HG03280 (cell line): ENCODE data around the gene DPP3.
"Not testable (repeated sequence)": the region's sequence is repeated elsewhere in the genome, so short reads cannot be mapped to it uniquely, and the experiment has no call there.

ENCODE experiments used
- ATAC-seq: cut with Tn5 transposase; IDR thresholded peaks from one replicate; pipeline ENCODE4 v1.9.1; 2021; ENCODE audit warnings: mild to moderate bottlenecking, moderate library complexity; ENCODE audit not compliant: unreplicated experiment

DPP3 gene

DNA sequence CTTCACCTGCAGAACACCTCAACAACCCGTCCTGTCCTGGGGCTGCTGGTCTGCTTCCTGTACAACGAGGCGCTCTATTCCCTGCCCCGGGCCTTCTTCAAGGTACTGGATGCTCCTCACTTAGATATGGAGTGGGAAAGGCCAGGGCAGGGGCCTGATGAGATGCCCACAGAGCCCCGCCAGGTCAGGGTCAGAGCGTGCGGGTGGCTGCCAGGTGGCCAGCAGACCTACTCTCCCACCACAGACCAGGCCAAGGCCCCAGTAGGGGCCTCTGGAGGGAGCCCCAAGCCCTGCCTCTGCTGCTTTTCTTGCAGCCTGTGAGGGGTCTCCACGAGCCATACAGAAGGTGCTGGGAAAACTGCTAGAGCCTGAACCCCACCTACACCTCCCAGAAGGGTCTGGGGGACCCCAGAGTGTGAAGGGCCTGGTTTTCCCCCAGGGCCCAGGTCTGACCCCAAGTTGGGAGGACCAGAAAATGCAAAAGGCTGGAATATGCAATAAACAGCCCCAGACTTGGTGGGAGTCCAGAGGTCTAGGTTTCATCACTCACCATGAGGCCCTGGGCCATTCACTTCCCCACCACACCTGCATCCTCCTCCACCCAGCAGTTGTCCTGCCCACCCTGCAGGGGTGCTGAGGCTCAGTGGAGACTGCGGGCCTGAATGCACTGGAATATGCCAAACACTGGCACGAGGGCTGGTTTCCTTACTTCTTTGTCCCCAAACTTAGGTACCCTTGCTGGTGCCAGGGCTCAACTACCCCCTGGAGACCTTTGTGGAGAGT, 50.9 kb downstream of the DPP3 start:
- no peak for ATAC-seq

GRCh38 chr11:66531841-66532240, 51.6 kb downstream of the DPP3 start:
- ATAC-seq: no peak

GRCh38 chr11:66532784-66533183, 52.5 kb downstream of the DPP3 start:
- ATAC-seq: no peak

- ATAC-seq: no peak
Measured at GRCh38 chr11:66539170-66539869, 59.1 kb downstream of the DPP3 start.

DNA sequence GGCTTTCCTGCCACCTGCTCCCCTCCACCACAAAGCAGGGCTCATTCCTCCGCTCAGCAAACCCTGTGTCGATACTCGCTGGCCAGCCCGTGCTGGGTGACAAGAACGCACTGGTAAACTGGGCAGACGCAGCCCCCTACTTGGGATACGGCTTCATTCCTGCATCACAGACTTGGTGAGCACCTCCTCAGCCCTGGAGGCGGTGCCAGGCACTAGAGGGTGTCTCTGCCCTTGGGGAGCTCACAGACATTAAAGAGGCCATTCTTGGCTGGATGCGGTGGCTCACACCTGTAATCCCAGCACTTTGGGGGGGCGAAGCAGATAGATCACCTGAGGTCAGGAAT, 59.6 kb downstream of the DPP3 start:
- no peak for ATAC-seq

GRCh38 chr11:66540598-66540997, 60.4 kb downstream of the DPP3 start:
- ATAC-seq: not testable (repeated sequence)

GRCh38 chr11:66541892-66542291, 61.7 kb downstream of the DPP3 start:
- no peak for ATAC-seq

DNA sequence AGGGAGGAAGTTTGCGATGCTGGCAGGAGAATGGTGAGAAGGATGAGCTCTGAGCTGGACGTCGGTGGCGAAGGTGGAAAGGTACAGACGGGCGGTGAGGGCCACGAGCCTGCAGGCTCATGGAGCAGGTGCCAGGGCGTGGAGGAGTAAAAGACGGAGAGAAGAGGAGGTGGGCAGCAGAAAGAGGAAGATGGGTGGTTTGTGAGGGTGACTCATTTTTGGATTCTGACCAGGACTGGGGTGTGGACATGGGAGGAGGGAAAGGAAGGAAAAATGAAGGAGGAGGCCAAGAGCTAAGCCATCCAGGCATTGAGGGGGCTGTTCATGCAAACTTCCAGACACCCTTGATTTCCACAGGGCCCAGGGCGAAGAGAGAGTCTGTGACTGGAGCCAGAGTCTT, 62.1 kb downstream of the DPP3 start:
- ATAC-seq: no peak

GRCh38 chr11:66543263-66544107, 63.3 kb downstream of the DPP3 start:
- no peak for ATAC-seq

GRCh38 chr11:66544952-66545351, 64.7 kb downstream of the DPP3 start:
- not testable (repeated sequence) for ATAC-seq

DNA sequence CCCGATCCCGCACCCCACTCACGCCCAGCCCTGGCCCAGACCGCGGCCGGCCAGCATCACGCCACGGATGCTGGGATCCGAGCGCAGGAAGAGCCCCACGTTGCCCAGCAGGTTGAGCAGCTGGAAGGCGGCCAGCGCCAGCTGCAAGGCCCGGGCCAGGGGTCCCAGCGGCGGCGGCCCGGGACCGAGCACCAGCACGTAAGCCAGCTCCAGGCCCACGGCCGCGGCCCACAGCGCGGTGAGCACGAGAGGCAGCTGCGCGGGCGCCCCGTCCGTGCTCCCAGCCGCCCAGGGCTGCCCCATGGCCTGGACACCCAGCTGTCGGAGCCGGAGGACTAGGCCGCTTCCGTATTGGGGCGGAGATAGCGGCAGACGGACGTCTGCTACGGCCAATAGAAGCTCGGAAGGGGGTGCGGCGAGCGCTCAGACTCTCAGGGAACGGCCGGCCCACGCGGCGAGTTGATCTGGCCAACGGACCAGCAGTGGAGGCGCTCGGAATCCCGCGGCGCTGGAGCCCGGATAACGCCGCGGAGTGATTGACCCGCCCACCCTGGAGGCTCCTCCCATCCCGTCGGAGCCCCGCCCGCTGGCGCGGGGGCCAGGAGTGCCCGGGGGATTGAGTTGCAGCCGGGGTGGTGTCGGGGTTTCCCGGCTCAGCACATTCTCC, 65.6 kb downstream of the DPP3 start, which contains the start of gene ZDHHC24:
Gene ZDHHC24, minus strand, starts transcription at position 348 of the 667 bp plus-strand sequence. Its CDS starts 45 bp downstream, at position 303.
- peak; percentile 90 for ATAC-seq

DNA sequence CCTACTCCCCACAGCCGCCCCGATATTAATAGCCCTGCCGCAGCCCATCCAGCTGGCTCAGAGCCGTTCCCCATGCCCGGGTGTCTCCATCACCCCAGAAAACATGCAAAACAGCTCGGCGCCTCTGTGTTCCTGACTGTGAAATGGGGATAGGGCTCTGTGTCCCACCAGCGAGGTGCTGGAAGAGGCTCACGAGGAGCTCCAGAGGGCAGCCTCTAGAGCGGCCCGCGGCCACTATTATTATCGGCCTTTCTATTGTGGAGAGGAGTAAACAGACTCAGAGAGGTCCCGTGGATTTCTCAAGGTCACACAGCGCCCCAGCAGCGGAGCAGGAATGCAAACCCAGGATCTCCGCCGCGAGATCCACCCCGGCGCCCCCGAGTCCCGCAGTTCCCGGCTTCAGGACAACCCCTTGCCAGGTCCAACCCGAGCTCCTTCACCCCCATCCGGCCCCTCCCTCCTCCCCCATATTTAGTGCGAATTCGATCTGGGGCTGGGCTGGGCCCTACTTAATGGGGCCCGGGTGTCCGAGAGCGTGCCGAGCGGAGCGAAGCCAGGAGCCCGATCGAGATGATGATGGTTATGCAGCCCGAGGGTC, 66.2 kb downstream of the DPP3 start, which contains the start of gene ACTN3:
Gene ACTN3, plus strand, starts transcription at position 536 of the 598 bp plus-strand sequence. Its CDS starts 35 bp downstream, at position 571.
- ATAC-seq: no peak

GRCh38 chr11:66546966-66547661, 66.9 kb downstream of the DPP3 start:
- no peak for ATAC-seq

GRCh38 chr11:66547662-66548009, 67.4 kb downstream of the DPP3 start:
- no peak for ATAC-seq

- ATAC-seq: no peak
Measured at GRCh38 chr11:66548041-66548440, 67.8 kb downstream of the DPP3 start.

DNA sequence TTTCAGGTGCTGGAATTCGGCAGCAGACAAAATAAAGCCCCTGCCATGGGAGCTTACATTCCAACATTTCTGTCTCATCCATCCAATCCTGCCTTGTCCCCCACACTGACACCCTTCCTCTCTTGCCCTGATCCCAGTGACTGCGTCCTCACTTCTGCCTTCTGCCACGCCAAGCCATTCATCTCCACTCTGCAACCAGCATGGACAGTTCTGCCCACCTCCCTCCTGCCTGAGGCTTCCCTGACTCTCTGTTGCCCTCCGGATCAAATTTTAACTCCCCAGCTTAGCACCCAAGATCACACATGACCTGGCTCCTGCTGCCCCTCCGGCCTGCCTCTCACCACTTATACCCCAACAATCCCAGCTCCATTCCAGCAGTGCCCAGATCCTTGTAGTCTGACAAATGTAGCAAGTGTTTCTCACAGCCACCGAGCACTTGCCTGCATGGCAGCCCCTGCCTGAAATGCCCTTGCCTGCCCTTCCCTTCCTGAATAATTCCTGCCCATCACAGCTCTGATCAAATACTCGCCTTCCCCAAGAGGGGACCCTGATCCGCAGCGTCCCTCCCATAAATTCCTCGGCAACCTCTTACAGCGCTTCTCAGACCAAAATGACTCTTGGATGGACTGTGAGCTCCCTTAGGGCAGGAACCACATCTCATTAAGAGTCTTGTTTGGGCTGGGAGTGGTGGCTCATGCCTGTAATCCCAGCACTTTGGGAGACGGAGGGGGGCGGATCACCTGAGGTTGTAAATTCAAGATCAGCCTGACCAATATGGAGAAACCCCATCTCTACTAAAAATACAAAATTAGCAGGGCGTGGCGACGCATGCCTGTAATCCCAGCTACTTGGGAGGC, 68.8 kb downstream of the DPP3 start:
- ATAC-seq: no peak

DNA sequence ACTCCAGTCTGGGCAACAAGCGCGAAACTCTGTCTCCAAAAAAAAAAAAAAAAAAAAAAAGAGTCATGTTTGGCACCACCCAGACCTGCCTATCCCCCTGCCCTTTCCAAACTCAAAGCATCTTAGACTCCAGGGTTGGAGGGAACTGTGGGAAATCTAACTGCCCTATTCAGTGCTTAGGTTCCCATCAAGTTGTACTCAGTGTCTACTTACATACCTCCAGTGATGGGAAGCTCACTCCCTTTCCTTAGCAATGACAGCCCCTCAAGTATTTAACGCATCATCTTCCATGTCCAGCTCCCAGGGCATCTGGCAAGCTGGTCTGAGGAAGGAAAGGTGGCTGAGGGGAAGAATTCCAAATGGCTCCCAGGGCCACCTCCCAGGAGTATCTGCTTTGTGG, 69.5 kb downstream of the DPP3 start:
- ATAC-seq: no peak

GRCh38 chr11:66550887-66551286, 70.7 kb downstream of the DPP3 start:
- ATAC-seq: no peak

DNA sequence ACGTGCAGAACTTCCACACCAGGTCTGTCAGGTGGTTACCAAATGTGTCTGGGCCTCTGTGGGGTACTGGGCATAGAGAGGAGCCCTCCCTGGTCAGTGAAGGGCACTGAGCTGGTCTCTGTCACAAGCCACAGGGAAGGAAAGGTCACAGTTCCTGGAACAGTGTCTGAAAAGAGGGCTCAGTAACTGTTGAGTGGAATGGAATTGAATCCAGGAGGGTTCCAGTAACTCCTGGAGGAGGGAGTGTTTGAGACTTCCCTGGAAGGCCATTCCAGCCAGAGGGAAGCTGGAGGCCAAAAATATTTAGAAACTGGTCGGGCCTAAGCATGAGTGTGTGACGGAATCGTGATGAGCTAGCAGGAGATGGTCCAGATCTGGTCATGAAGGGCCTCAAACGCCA, 74.4 kb downstream of the DPP3 start:
- ATAC-seq: no peak
